HepG2 (cell line): ENCODE data around the gene EMILIN1. TPM values are rescaled to one million over a fixed set of nuclear protein-coding genes. Genes with fewer than 3 reads are reported as not detected.

Experiments
- AGO2 ChIP-seq: fragments of 200-400 bp; formaldehyde crosslinking; optimal IDR thresholded peaks from 2 replicates; pipeline ENCODE3; 2017; ENCODE audit warnings: mild to moderate bottlenecking, low read depth, low read length, moderate library complexity
- ATF1 ChIP-seq: IDR thresholded peaks from 2 replicates; pipeline ENCODE4 v1.6.1; 2016; ENCODE audit warnings: mild to moderate bottlenecking, control low read depth
- E2F5 ChIP-seq: sonication (generic); formaldehyde crosslinking; conservative IDR thresholded peaks from 2 replicates; pipeline ENCODE4 v1.4.0; 2020; ENCODE audit warnings: missing genetic modification reagents
- ETS1 ChIP-seq: sonication (generic); formaldehyde crosslinking; IDR thresholded peaks from 2 replicates; pipeline ENCODE4 v1.4.0; 2020; ENCODE audit warnings: missing genetic modification reagents
- HMG20B ChIP-seq: conservative IDR thresholded peaks from 2 replicates; pipeline ENCODE4 v1.6.1; 2016; ENCODE audit warnings: missing genetic modification reagents, missing compliant biosample characterization
- MAX ChIP-seq: IDR thresholded peaks from 2 replicates; pipeline ENCODE4 v1.6.1; 2012; ENCODE audit warnings: inconsistent platforms
- MYNN ChIP-seq: sonication (generic); formaldehyde crosslinking; IDR thresholded peaks from 2 replicates; pipeline ENCODE4 v1.4.0; 2020; ENCODE audit warnings: mild to moderate bottlenecking, low read depth, missing genetic modification reagents
- NFE2L1 ChIP-seq: sonication (generic); formaldehyde crosslinking; IDR thresholded peaks from 2 replicates; pipeline ENCODE4 v1.4.0; 2020; ENCODE audit warnings: missing genetic modification reagents, mild to moderate bottlenecking, borderline replicate concordance
- PAX8 ChIP-seq: sonication (generic); formaldehyde crosslinking; IDR thresholded peaks from 2 replicates; pipeline ENCODE4 v1.8.0; 2022; ENCODE audit warnings: mild to moderate bottlenecking, missing genetic modification reagents, borderline replicate concordance
- ZBTB14 ChIP-seq: sonication (generic); formaldehyde crosslinking; IDR thresholded peaks from 2 replicates; pipeline ENCODE4 v1.4.0; 2020; ENCODE audit warnings: missing genetic modification reagents
- ZBTB26 ChIP-seq: IDR thresholded peaks from 2 replicates; pipeline ENCODE4 v1.6.1; 2016; ENCODE audit warnings: missing compliant biosample characterization, missing genetic modification reagents, borderline replicate concordance
- ZNF256 ChIP-seq: sonication (generic); formaldehyde crosslinking; conservative IDR thresholded peaks from 2 replicates; pipeline ENCODE4 v1.4.0; 2020; ENCODE audit warnings: missing genetic modification reagents
- ZNF609 ChIP-seq: sonication (generic); formaldehyde crosslinking; IDR thresholded peaks from 2 replicates; pipeline ENCODE4 v1.4.0; 2020; ENCODE audit warnings: mild to moderate bottlenecking, missing genetic modification reagents, borderline replicate concordance
- ZNF660 ChIP-seq: sonication (generic); formaldehyde crosslinking; IDR thresholded peaks from 2 replicates; pipeline ENCODE4 v1.5.1; 2020; ENCODE audit warnings: mild to moderate bottlenecking, low read depth, missing genetic modification reagents, borderline replicate concordance
- ZNF740 ChIP-seq: sonication (generic); formaldehyde crosslinking; IDR thresholded peaks from 2 replicates; pipeline ENCODE4 v1.4.0; 2020; ENCODE audit warnings: missing genetic modification reagents
- ZSCAN9 ChIP-seq: IDR thresholded peaks from 2 replicates; pipeline ENCODE4 v1.6.1; 2016; ENCODE audit warnings: borderline replicate concordance
- polyA plus RNA-seq, 8 experiments: library from polyadenylated mRNA; depleted of rRNA in 3 of 8; stranded (reverse) in 7 of 8; unstranded in 1 of 8; fragments of >200 nt; fragmentation: Illumina TruSeq in 4 of 8; extraction: Trizol in 4 of 8; gene quantifications; 2 replicates each; pipeline versions ENCODE4 v1.2.1 to v1.2.3, GENCODE V29; 2011 to 2016; ENCODE audit warnings: low read depth in 4 of 8, missing spikeins in 1 of 8, mixed read lengths in 1 of 8; ENCODE audit not compliant: insufficient read depth in 1 of 8
- total RNA-seq, 5 experiments: library from RNA; depleted of rRNA; stranded (reverse); fragments of >200 nt; fragmentation: Illumina TruSeq; extraction: Trizol; gene quantifications; 2 replicates each; pipeline ENCODE4 v1.2.3, GENCODE V29; 2016; ENCODE audit warnings: low read depth in 1 of 5

The EMILIN1 gene
- total and polyA plus RNA-seq, 2 of the 13 experiments (the other 11 are each of a cell fraction or from before 2014, with no cell fraction given): 8.1 to 9.7 TPM

GRCh38 chr2:27049422-27050280 lies 28.8 kb upstream of the EMILIN1 start (continued):
- TF ChIP-seq ZBTB14 (CRISPR knock-in tag): peak; percentile 20; the same call in 1 of the 2 replicates
- peak; percentile 11; the same call in 1 of the 2 replicates for TF ChIP-seq E2F5 (CRISPR knock-in tag)
- no peak for TF ChIP-seq ATF1 (CRISPR knock-in tag)
- TF ChIP-seq MAX: peak; percentile 31; the same call in 1 of the 2 replicates
- TF ChIP-seq HMG20B: no peak
- no peak for TF ChIP-seq NFE2L1 (CRISPR knock-in tag)
- TF ChIP-seq ZNF740 (CRISPR knock-in tag): 0 out of 2 replicates have a peak, but pooled peaks have one; percentile 8
- 0 out of 2 replicates have a peak, but pooled peaks have one; percentile 49 for TF ChIP-seq MYNN (CRISPR knock-in tag)
- TF ChIP-seq ZNF609 (CRISPR knock-in tag): peak; percentile 53; the same call in 1 of the 2 replicates
- no peak for TF ChIP-seq ZNF256 (CRISPR knock-in tag)
- 0 out of 2 replicates have a peak, but pooled peaks have one; percentile 5 for TF ChIP-seq ZSCAN9 (CRISPR knock-in tag)
- 0 out of 2 replicates have a peak, but pooled peaks have one; percentile 39 for TF ChIP-seq ZBTB26 (CRISPR knock-in tag)
- no peak for TF ChIP-seq ZNF660 (CRISPR knock-in tag)
- peak; percentile 99 for TF ChIP-seq AGO2
- no peak for TF ChIP-seq ETS1 (CRISPR knock-in tag)
- TF ChIP-seq PAX8 (CRISPR knock-in tag): no peak
